ENCODE results near the gene WNT8B. TPM values are rescaled to one million over a fixed set of nuclear protein-coding genes. Genes with fewer than 3 reads are reported as not detected.

The WNT8B gene
- total RNA-seq, 2 experiments from 2014 or later = not detected

GRCh38 chr10:100518761-100519241 lies 56.0 kb downstream of the WNT8B start:
- Histone ChIP-seq H3K4me1 (ENCODE audit: insufficient read depth, low read length, poor library complexity, severe bottlenecking) (no peaks in the 10 kb centered on the region), H2AFZ (ENCODE audit: low read length) (no peak overlapping the region), H3K4me2 (ENCODE audit: low read length) (no peak overlapping the region), H3K27ac (ENCODE audit: low read depth, low read length, poor library complexity, severe bottlenecking) (no peak overlapping the region), H4K20me1 (ENCODE audit: insufficient read depth, low read length) (no peaks in the 10 kb centered on the region), H3K36me3 (ENCODE audit: insufficient read depth, low read length) (peaks cover 23% of the 10 kb centered on the region; the same call in 1 of the 2 replicates), H3K79me2 (ENCODE audit: insufficient read depth, low read depth, low read length) (no peaks in the 10 kb centered on the region), H3K9me3 (ENCODE audit: low read length) (no peaks in the 10 kb centered on the region), H3K4me3 (ENCODE audit: low read depth, low read length, poor library complexity, severe bottlenecking) (no peak overlapping the region), H3K9me2 (ENCODE audit: insufficient read depth, low read length) (no peaks in the 10 kb centered on the region)
- no peak for TF ChIP-seq EZH2phosphoT487 (IDR thresholded peaks at IDR 0.05; ENCODE audit: borderline replicate concordance, low read depth, low read length)
- peak; percentile 92 for TF ChIP-seq CTCF (conservative IDR thresholded peaks at IDR 0.05; ENCODE audit: low read length)
- POLR2A ChIA-PET = interaction anchor here (0.6 to 1.3 kb wide), 3 partner anchors 11 to 439 kb away, joined by 3 to 4 read pairs (median 4); partner anchors contain the start of gene NDUFB8
- intact Hi-C loops (cut with micrococcal nuclease; ENCODE audit: unreplicated experiment) = loop anchor here (10.0 kb wide), 1 partner anchor 674 kb away; no protein-coding TSS in a partner anchor
- DNase-seq (ENCODE audit: low spot score) = peak; percentile 51
- BruUV-seq (replicated peaks) = no TSS peak
- CTCF ChIA-PET (ENCODE audit: unreplicated experiment) = interaction anchor here (0.6 to 1.1 kb wide), 4 partner anchors 9 to 85 kb away, joined by 3 to 7 read pairs (median 4); no protein-coding TSS in a partner anchor

GRCh38 chr10:100519311-100520051 lies 56.7 kb downstream of the WNT8B start, which contains the start of gene SEC31B:
Gene SEC31B (minus strand): TSS chr10:100519861. CDS start chr10:100516952, 2,909 bp downstream.
- Histone ChIP-seq H4K20me1 (ENCODE audit: insufficient read depth, low read length) (no peaks in the 10 kb centered on the region), H3K4me2 (ENCODE audit: low read length) (no peak within 1 kb of the TSS), H3K9me2 (ENCODE audit: insufficient read depth, low read length) (no peaks in the 10 kb centered on the region), H3K36me3 (ENCODE audit: insufficient read depth, low read length) (peaks cover 30% of the 10 kb centered on the region; the same call in 1 of the 2 replicates), H3K27ac (ENCODE audit: low read depth, low read length, poor library complexity, severe bottlenecking) (no peak within 1 kb of the TSS), H3K4me3 (ENCODE audit: low read depth, low read length, poor library complexity, severe bottlenecking) (no peak within 1 kb of the TSS), H2AFZ (ENCODE audit: low read length) (no peak within 1 kb of the TSS), H3K4me1 (ENCODE audit: insufficient read depth, low read length, poor library complexity, severe bottlenecking) (no peaks in the 10 kb centered on the region), H3K79me2 (ENCODE audit: insufficient read depth, low read depth, low read length) (no peaks in the 10 kb centered on the region), H3K9me3 (ENCODE audit: low read length) (no peaks in the 10 kb centered on the region)
- BruUV-seq (replicated peaks) = no TSS peak
- no peak for DNase-seq (ENCODE audit: low spot score)
- TF ChIP-seq EZH2phosphoT487 (IDR thresholded peaks at IDR 0.05; ENCODE audit: borderline replicate concordance, low read depth, low read length) (no peak), CTCF (conservative IDR thresholded peaks at IDR 0.05; ENCODE audit: low read length) (no peak)
- intact Hi-C loops (cut with micrococcal nuclease; ENCODE audit: unreplicated experiment) = loop anchor here (10.0 kb wide), 1 partner anchor 675 kb away; no protein-coding TSS in a partner anchor
- ChIA-PET POLR2A (interaction anchor here (0.6 to 1.0 kb wide), 3 partner anchors 19 to 439 kb away, joined by 3 to 5 read pairs (median 4); no protein-coding TSS in a partner anchor), CTCF (ENCODE audit: unreplicated experiment) (interaction anchor here (1.1 kb wide), 3 partner anchors 8 to 86 kb away, joined by 3 to 7 read pairs (median 4); no protein-coding TSS in a partner anchor)
